ENCODE results near the gene GM2A.
"Not testable (repeated sequence)": the region's sequence is repeated elsewhere in the genome, so short reads cannot be mapped to it uniquely, and the experiment has no call there.

GM2A gene

DNA sequence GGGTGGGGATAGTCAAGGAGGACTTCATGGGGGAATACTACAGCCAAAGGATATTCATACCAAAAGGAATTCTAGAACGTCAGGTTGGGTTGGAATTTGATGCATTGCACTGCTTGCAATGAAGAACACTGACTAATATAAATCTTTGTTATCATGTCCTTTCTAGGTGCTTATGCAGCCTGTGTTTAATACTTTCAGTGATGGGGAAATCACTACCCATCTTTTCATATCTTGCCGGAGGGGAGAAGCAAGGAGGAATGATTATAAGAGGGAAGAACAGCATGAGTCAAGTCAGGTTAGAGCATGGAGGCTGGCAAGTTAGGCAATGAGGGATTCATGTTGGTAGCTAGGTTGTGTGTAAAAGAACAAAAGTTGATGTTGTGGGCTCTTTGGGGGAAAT lies 24.0 kb upstream of the GM2A start:
- DNase-seq: no peak

GRCh38 chr5:151230048-151230680 lies 22.8 kb upstream of the GM2A start:
- DNase-seq: no peak

- DNase-seq: no peak
Observed at GRCh38 chr5:151231359-151231758, 21.6 kb upstream of the GM2A start.

- no peak for DNase-seq
Observed at GRCh38 chr5:151233616-151234085, 19.3 kb upstream of the GM2A start.

- DNase-seq: no peak
Observed at GRCh38 chr5:151234476-151235238, 18.3 kb upstream of the GM2A start.

GRCh38 chr5:151235239-151235571 lies 17.8 kb upstream of the GM2A start:
- not testable (repeated sequence) for DNase-seq

GRCh38 chr5:151236888-151237287 lies 16.1 kb upstream of the GM2A start:
- no peak for DNase-seq

DNA sequence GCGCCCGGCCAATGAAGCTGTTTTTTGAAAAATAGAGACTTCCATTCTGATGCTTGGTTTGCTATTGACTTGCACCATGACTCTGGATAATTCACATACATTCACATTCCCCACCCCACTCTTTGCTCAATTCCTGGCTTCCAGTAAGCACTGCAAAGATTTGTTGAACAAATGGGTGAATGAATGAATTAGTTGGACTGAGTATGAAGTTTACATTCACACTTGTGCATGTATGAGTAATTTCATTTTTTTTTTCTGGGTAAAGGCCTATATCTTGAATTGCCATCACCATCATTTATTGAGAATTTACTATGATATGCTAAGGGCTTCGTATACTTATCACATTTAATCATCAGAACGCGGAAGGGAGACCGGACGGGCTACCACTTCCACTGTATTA lies 15.3 kb upstream of the GM2A start:
- no peak for DNase-seq

DNA sequence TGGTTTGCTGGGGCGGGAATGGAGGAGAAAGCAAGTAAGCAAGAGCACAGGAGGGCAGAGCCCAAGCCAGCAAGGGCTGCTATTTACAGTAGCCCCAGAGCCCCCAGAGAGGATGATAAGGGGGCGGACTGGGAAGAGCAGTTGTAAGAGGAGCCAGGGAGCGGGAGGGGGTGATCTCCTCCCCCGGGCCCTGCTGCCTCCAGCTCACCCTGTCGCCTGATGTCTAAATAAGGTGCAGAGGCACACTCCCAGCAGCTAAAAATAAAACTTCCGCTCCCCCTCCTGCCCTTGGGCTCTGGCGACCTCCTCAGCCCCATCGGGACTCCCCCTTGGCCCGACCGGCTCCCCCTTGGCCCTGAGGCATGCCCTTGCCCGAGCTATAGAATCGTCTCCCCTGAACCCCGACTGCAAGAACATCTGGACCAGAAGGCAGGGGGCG lies 14.7 kb upstream of the GM2A start:
- no peak for DNase-seq

DNA sequence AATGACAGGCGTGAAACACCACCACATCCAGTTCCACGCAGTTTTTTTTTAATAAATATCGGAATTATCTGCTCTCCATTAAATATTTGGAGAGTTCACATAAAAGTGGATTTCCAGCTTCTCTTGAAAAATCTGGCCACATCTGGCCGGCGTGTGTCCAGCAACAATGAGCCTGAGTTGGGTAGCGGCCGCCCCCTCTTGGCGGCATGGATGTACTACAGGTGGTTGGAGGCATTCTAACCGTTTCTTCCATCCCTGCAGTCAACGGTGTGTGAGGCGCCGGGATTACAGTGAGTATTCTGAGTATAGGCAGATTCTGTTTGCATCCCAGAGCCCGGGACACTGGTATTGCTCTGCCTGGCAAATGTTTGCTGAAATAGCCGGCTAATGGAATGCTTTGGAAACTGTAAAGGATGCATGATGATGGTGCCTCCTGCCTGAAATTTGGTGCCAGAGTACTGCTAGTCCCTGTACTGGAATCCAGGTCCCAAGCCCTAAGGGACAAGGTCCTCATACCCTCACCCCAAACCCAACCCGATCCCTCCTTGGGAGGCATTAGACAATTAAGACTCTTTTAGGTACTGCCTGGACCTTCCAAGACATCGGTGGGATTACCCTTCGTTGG lies 13.6 kb upstream of the GM2A start:
- no peak for DNase-seq

DNA sequence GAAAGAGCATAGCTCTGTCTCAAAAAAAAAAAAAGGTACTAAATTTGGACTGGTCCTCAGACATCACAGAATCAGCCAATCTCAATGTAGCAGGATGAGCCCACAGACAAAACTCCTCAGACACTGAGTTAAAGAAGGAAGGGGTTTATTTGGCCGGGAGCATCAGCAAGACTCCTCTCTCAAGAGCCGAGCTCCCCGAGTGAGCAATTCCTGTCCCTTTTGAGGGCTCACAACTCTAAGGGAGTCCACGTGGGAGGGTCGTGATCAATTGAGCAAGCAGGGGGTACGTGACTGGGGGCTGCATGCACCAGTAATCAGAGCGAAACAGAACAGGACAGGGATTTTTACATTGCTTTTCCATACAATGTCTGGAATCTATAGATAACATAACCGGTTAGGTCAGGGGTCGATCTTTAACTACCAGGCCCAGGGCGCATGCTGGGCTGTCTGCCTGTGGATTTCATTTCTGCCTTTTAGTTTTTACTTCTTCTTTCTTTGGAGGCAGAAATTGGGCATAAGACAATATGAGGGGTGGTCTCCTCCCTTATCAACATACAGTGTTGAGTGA lies 12.6 kb upstream of the GM2A start:
- not testable (repeated sequence) for DNase-seq

DNA sequence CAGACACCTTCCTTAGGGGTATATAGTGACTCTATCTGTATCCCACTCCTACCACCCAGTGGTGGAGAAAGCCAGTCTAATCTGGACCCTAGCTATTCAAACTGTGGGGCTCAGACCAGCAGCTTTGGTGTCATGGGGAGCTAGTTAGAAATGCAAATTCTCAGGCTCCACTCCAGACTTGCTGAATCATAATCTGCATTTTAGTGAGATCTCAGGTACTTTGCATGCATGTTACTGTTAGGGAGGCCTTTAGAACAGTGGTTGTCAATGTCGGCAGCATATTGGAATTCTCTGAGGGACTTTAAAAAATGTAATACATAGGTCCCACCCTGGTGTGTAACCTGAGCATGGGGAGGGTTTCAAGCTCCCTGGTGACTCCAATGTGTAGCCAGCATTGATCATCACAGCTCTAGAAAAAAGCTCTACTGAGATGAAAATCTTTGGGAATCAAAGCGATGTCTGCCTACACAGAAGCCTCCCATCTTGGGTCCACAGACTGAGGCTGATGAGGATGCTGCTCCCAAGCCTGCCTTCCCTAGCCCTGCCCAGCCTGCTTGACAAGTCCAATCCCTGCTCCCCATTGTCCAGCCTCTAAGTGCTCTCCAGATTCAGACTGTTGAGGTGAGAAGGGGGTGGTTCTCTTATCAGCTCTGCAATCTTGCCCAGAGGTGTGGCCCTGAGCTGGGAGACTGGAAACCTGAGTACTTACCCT lies 11.9 kb upstream of the GM2A start:
- no peak for DNase-seq

DNA sequence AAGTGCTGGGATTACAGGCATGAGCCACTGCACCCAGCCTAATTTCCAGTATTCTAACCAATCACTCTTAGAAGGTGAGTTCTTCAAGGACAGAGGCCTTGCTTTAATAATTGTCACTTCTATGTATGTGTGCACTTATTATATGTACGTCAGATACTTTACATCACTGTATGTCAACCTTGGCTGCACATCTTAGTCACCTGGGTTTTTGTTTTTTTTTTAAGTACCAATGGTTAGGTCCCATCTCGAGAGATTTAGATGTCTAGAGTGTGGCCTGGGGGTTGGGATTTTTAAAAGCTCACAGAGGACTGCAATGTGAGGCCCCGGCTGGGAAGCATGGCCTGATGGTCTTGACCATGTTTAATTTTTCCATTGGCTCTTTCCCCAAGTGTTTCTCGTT lies 9.9 kb upstream of the GM2A start:
- DNase-seq: no peak

DNA sequence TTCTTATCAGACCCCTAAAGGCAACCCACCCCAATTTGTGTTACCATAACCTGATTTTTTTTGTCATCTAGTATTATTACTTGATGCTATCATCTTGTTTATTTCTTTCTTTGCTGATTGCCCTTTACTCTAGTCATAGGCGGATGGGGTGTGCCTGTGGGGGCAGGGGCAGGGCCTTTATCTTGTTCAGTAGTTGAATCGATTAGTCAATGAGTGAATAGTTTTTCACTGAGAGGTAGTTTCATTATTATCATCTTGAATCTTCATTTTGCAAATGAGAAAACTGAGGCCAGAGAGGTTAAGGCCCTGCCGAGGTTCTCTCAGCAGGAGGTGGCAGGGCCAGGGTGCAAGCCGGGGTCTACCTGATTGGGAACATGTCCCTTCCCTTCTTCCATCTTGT lies 9.4 kb upstream of the GM2A start:
- DNase-seq: no peak

GRCh38 chr5:151244206-151244605 lies 8.8 kb upstream of the GM2A start:
- DNase-seq: no peak

- no peak for DNase-seq
Observed at GRCh38 chr5:151245680-151246219, 7.2 kb upstream of the GM2A start.

DNA sequence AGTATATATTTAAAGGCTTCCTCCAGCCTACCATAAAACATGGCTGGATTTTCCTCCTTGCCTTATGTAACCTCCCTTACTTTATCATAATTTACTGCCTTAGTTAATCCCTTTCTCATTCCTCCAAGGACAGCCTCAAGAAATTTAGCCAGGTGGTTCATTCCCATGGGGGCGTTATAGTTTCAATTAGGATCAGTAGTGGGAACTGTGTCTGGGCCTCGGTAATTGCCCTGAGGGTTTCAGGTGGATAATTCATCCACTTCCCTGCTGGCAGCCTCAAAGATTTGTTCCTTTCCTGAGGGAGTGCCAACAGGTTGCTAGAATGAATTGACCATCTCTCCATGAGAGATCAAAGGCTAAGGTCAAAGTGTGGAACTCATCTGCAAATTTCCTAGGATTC lies 4.3 kb upstream of the GM2A start:
- DNase-seq: no peak

DNA sequence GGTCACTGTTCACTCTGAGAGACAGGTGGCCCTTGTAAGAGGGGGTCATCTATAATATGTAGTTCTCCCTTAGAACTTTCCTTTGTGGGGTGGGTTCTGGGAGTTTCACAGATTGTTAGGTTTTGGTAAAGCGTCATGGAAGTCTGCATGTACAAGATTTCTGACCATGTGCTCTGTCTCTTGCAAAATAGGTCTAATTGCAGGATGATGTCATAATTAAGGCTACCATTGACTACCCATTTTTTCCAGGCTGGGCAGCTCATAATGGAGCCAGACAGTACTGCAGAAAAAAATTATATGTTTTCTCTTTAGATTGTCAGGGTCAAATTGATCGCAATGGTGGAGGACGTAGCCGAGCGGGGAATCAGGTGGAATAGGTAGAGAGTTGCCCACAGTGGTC lies 3.7 kb upstream of the GM2A start:
- no peak for DNase-seq

DNA sequence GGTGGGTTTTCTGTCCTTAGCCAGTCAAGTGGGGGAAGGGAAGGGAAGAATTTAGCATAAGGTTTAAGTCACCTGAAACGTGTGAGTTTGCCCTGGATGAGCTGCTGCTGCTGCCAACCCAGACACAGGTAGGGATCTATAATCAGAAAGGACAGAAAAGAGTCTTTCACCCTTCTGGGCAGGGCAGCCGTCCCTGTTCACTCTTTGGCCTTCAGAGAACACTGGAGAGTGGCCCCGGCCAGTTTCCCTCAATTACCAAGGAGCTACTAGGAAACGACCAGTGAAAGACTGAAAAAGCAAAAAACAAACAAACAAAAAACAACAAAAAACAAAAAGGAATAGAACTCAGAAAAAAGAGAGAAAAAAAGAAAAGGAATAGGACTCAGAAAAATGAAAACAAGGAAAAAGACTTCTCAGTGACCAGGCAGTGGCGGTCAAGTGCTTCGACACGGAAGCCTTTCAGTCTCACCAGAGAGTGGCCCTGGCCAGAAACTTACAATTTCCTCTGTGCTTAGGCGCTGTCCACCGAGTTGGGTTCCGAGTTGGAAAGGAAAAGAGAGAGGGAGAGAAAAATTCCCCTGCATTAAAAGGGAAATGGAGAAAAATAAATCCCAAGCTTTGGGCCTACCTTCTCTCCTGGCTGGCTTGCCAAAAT lies 2.5 kb upstream of the GM2A start:
- DNase-seq: no peak

GRCh38 chr5:151251001-151251551 lies 1.9 kb upstream of the GM2A start:
- DNase-seq: no peak

- no peak for DNase-seq
Observed at GRCh38 chr5:151251621-151252020, 1.4 kb upstream of the GM2A start.

DNA sequence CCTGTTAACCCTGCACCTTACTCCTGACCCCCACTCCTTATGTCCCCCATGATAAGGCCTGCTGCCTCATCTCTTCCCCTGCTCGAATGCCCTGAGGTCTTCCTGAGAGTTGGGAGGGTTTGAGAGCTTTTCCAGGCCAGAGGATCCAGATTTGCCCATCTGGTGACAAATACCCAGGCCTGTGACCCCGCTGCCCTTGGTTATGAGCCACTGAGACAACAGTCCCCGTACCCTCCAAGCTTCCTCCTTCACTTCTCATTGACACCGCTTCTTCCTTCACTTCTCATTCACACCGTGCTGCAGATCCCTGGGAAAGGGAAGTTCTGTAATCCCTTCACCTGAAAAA lies 593 bp downstream of the GM2A start:
- no peak for DNase-seq

All from SIG-M5 (cell line).